ENCODE data around the gene ARPC1A.

DNA sequence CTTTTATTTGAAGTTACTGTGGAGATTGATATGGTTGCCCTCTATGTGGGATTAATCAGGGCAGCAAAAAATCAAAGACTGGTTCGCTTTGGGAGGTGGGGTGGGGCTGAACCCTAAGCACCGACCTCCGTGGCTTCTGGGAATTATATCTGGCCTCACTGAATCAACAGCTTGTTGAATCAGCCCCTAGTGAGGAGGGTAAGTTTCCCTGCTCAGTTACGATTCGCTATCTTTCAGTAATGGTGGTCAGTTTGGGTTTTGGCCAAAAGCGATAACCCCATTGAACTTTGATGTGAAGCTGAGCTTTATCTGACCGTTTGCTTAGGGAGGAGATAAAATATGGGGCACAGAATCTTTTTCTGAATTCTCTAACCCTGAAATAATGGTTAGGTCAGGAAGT lies 16.6 kb upstream of the ARPC1A start:
- no peak for TF ChIP-seq CHD2 (IDR thresholded peaks at IDR 0.05; ENCODE audit: low read length, partially characterized antibody)
- no peak for TF ChIP-seq FOXM1 (IDR thresholded peaks at IDR 0.05; ENCODE audit: low read depth)
- TF ChIP-seq RCOR1 (IDR thresholded peaks at IDR 0.05; ENCODE audit: low read length), result no peak
- no peak for TF ChIP-seq EP300 (IDR thresholded peaks at IDR 0.05; ENCODE audit: borderline replicate concordance in 1 of 2, low read depth in 1 of 2, low read length in 1 of 2)
- TF ChIP-seq, protein P1, sequence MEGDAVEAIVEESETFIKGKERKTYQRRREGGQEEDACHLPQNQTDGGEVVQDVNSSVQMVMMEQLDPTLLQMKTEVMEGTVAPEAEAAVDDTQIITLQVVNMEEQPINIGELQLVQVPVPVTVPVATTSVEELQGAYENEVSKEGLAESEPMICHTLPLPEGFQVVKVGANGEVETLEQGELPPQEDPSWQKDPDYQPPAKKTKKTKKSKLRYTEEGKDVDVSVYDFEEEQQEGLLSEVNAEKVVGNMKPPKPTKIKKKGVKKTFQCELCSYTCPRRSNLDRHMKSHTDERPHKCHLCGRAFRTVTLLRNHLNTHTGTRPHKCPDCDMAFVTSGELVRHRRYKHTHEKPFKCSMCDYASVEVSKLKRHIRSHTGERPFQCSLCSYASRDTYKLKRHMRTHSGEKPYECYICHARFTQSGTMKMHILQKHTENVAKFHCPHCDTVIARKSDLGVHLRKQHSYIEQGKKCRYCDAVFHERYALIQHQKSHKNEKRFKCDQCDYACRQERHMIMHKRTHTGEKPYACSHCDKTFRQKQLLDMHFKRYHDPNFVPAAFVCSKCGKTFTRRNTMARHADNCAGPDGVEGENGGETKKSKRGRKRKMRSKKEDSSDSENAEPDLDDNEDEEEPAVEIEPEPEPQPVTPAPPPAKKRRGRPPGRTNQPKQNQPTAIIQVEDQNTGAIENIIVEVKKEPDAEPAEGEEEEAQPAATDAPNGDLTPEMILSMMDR (IDR thresholded peaks at IDR 0.05), result no peak
- TF ChIP-seq TCF12 (IDR thresholded peaks at IDR 0.05), result no peak
- TF ChIP-seq YY1 (IDR thresholded peaks at IDR 0.05; ENCODE audit: low read depth), result no peak
- no peak for TF ChIP-seq RAD21 (IDR thresholded peaks at IDR 0.05; ENCODE audit: low read length)
- no peak for TF ChIP-seq NRF1 (IDR thresholded peaks at IDR 0.05; ENCODE audit: low read depth, low read length)
- no peak for TF ChIP-seq JUND (IDR thresholded peaks at IDR 0.05)
- TF ChIP-seq, protein P2, sequence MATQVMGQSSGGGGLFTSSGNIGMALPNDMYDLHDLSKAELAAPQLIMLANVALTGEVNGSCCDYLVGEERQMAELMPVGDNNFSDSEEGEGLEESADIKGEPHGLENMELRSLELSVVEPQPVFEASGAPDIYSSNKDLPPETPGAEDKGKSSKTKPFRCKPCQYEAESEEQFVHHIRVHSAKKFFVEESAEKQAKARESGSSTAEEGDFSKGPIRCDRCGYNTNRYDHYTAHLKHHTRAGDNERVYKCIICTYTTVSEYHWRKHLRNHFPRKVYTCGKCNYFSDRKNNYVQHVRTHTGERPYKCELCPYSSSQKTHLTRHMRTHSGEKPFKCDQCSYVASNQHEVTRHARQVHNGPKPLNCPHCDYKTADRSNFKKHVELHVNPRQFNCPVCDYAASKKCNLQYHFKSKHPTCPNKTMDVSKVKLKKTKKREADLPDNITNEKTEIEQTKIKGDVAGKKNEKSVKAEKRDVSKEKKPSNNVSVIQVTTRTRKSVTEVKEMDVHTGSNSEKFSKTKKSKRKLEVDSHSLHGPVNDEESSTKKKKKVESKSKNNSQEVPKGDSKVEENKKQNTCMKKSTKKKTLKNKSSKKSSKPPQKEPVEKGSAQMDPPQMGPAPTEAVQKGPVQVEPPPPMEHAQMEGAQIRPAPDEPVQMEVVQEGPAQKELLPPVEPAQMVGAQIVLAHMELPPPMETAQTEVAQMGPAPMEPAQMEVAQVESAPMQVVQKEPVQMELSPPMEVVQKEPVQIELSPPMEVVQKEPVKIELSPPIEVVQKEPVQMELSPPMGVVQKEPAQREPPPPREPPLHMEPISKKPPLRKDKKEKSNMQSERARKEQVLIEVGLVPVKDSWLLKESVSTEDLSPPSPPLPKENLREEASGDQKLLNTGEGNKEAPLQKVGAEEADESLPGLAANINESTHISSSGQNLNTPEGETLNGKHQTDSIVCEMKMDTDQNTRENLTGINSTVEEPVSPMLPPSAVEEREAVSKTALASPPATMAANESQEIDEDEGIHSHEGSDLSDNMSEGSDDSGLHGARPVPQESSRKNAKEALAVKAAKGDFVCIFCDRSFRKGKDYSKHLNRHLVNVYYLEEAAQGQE (IDR thresholded peaks at IDR 0.05; ENCODE audit: low read depth, low read length), result no peak
- no peak for TF ChIP-seq RXRA (IDR thresholded peaks at IDR 0.05; ENCODE audit: borderline replicate concordance, low read depth)

All from SK-N-SH (cell line).